PC-9 (cell line): Measurements from ENCODE around the gene NIPSNAP3A.

Experiments
- EZH2 ChIP-seq: fragments of 200-600 bp; sonication (generic); IDR thresholded peaks from 2 replicates; pipeline ENCODE4 v1.8.0; 2017; ENCODE audit warnings: antibody characterized with exemption, low read depth
- TF ChIP-seq, protein P1 (sequence below): fragments of 200-600 bp; sonication (generic); conservative IDR thresholded peaks from 2 replicates; pipeline ENCODE4 v1.6.1; 2017; ENCODE audit warnings: mixed run types, antibody characterized with exemption, mild to moderate bottlenecking, moderate library complexity

DNA sequence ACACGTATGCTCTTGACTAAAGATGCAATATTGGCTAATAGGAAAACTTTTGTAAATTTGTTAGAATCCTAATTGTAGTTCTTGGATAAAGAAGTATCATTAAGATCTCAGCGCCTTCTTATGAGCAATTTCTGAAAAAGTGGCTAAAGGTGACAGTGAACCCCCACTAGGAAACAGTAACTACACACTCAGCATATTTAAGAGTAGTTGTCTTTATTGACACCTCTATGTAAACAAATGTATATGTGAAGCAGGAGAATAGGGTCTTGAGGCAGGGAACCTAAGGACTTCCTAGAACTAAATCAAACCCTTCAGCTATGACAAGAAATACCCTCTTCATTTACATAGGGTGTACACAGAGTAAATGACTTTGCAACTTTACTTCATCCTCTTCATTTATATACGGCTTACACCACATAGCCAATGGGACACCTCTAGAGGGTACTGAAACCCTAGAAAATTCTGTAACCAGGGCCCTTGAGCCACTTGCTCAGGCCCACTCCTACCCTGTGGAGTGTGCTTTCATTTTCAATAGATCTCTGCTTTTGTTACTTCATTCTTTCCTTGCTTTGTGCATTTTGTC, 2.8 kb downstream of the NIPSNAP3A start:
- TF ChIP-seq EZH2 = no peak
- TF ChIP-seq, protein P1, sequence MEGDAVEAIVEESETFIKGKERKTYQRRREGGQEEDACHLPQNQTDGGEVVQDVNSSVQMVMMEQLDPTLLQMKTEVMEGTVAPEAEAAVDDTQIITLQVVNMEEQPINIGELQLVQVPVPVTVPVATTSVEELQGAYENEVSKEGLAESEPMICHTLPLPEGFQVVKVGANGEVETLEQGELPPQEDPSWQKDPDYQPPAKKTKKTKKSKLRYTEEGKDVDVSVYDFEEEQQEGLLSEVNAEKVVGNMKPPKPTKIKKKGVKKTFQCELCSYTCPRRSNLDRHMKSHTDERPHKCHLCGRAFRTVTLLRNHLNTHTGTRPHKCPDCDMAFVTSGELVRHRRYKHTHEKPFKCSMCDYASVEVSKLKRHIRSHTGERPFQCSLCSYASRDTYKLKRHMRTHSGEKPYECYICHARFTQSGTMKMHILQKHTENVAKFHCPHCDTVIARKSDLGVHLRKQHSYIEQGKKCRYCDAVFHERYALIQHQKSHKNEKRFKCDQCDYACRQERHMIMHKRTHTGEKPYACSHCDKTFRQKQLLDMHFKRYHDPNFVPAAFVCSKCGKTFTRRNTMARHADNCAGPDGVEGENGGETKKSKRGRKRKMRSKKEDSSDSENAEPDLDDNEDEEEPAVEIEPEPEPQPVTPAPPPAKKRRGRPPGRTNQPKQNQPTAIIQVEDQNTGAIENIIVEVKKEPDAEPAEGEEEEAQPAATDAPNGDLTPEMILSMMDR = no peak
